HPDE6-E6E7 (cell line): Measurements from ENCODE around the gene SLC6A15.

Experiments
- DNase-seq: peaks from one replicate; pipeline ENCODE4 v3.0.0; 2011; ENCODE audit warnings: missing footprints; ENCODE audit errors: extremely low spot score

Gene SLC6A15

DNA sequence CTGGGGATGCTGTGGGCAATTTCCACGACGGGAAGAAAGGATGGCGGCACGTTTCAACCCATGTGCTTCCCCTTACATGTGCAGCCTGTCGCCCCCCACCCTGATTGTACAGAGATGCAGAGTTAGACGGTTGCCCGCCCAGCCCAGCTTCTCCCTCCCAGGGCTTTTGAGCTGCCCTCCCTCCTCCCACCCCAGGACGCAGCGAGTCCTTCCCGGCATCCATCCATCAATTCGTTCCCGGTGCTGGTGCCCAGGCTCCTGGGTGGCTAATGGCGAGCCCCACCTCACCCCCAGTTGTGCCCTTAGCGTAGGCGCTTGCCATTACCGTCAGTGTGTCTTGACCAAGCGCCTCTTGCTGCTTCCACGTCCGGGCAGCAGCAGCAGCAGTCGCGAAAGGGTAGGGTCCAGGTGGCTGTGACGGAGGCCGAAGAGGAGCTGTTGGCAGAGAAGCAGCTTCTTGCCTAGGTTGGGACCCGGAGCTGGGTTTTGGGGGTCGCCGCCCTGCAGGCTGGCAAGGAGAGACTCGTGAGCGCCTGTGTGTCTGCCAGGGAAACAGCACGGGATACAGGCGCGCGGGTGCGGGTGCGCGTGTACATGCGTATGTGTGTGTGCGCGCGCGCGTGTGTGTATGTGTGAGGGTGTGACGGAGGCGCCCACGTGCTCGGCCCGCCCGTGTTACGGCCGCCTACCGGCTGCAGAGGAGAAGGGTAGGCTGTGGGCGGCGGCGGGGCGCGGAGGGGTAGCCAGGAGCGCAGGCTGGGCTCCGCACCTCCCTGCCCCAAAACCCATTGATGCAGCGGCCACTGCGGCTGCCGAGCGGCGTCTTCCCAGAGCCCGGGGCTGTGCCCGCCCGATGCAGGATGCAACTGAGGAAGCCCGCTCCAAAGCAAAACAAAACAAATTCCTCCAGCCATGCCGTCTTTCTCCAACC lies at the start of gene SLC6A15:
SLC6A15 (minus strand) TSS at position 602 of the 931 bp plus-strand sequence. CDS start 20,679 bp downstream, outside the sequence.
- DNase-seq = peak; percentile 57

DNA sequence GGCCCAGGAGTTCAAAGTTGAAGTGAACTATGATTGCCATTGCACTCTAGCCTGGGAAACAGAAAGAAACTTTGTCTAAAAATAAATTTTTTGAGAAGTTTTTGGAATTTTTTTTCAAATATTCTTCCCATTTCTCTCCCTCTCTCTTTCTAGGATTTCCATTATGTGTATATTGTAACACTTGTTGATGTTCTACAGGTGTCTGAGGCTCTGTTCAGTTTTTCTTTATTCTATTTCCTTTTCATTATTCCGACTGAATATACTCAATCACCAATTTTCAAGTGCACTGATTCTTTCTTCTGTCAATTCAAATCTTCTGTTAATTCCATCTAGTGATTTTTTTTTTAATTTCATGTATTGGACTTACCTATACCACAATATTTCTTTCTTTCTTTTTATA lies 48.3 kb upstream of the SLC6A15 start:
- DNase-seq = no peak

DNA sequence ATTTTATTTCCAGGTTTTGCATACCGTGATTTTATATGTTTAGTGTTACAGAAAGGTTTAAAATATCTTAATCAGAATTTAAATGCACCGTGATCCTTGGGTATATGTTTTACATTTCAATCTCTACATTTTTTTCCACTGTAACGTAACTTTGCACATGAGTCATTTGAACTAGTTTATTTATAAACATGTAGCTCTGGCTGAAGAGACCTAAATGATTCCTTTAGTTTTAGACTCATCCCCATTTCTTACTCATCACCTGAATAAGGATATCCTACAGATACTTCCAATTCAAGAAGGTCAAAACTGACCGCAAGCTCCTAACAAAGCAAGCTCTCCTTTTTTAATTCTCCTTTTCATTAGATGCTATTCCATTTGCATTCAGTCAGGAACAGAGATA lies 42.7 kb upstream of the SLC6A15 start:
- no peak for DNase-seq

DNA sequence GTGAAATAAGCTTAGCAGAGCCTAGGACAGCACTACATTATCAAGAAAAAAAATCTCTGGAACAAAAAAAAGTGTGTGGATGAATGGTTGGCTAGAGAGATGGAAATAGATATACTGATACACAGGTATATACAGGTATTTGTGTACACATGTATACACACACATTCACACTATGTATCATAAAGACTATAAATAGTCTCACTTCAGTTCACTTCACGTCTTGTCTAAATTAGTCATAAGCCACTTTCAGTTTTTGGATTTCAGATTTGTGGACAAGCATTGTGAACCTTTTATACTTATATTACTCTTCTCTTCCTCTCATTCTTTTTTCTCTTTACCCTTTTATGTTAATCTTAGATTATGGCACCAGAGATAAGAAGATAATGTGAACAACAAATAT lies 41.8 kb upstream of the SLC6A15 start:
- DNase-seq = no peak

DNA sequence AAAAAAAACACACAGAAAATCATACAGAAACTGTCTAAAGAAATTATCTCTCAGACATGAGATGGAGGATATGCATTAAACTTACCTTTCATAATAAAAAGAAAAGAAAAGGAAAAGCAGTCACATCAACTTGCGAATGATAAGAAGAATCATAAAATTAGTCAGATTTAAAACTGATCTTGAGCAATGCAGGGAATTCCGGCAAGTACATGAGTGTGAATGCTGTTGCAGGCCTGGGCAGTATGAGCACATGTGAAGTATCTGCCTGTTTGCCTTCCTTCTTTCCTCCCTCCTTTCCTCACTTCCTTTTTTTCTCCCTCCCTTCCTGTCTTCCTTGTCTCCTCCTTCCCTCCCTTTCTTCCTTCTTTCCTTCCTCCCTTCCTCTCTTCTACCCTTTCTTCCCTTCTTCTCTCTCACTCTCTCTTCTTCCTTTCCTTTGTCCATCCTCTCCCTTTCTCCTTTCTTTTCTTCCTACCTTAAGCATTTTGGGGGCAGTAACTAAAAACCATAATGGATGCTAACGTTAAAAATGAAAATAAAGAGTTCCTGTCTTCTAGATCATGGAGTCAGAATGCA lies 38.5 kb upstream of the SLC6A15 start:
- no peak for DNase-seq

DNA sequence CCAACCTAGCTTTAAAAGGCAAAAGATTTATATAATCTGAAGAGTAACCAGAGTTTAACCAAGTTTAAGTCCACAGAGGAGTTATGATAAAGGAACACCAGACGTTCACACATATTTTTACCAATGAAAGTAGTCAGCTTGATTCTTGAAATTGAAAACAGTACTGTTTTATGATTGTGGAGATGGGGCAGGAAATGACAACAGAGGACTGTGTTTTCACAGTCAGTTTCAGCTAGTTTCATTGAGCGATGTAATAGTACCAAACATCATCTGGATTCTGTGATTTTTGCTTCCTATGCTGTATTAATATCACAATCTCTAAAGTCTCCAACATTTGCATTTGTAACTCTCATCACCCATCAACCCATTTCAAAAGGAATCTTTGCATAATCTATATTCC lies 34.2 kb upstream of the SLC6A15 start:
- no peak for DNase-seq

DNA sequence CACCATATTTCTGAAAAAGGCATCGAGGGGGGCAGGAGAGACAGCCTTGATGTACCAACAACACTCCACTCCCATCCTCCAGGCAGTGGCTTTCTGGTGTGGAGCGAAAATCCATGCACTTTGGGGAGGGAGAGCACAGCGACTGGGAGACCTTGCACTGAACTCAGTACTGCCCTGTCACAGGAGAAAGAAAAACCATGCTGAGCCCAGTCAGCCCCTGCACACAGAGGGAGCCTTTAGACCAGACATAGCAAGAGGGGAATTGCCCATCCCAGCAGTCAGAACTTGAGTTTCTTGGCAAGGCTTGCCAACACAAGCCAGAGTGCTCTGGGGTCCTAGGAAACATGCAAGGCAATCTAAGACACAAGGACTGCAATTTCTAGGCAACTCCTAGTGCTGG lies 24.8 kb upstream of the SLC6A15 start:
- no peak for DNase-seq

DNA sequence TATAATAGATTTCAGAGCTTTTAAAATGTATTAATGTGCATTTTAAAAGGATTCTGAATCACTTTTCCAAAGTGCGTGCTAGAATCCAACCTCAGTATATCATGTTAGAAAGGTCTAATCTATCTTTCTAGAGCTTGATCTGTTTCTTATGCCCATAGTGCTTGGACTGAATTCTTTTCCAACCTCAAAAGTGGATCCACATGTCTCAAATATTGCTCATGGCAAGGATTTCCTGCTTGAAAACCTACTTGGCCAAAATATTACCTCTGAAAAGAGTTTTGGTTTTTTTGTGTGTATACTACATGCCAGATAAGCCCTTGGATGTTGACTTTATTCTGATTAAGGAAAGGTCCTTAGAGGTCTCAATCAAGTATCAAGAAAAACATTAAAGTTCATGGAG lies 16.9 kb upstream of the SLC6A15 start:
- DNase-seq = no peak

DNA sequence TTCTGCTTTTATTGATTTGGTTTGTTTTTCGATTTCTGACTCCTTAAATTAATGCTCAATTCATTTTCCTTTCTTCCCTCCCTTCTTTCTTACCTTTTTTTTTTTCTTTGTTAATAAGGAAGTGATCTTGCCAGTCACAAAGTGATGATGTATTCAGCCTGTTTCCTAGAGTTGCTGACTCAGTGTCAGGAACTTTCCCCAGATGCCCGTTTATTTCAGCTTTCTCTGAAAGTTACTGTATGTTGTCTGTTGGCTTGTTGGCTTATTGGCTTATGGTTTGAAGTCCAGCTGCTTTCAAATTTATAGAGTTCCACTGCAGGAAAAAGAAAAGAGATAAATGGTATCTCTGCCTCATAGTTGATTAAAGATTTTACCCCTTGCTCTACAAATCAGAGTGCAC lies 12.4 kb upstream of the SLC6A15 start:
- DNase-seq = peak; percentile 41

DNA sequence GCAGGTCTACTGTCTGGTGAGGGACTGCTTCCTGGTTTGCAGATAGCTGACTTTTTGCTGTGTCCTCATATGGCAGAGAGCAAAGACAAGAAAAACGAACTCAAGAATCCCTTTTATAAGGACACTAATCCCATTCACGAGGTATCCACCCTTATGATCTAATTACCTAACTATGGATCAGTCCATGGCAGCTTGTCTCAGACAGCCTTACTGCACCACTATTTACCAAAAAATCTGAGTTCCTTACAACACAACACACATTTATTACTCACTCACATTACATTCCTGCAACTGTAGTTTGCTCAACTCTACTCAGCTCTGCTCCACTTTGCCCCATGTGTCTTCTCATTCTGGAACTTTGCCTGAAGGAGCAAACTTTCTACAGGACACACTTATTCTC lies 10.1 kb upstream of the SLC6A15 start:
- no peak for DNase-seq

DNA sequence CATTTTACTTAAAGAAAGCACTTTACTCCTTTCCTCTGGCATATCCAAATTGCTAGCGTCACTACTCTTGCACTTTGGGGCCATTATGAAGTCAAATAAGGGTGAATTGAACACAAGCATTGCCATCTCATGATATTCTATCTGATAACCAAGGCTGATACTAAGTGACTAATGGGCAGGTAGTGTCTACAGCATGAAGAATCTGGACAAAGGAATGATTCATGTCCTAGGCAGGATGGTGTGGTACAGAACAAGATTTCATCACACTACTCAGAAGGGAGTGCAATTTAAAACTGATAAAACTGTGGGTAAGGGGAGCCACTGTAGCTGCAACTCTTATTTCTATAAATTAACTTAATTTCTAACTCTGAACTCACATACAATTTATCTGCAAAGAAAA lies 7.7 kb upstream of the SLC6A15 start:
- peak; percentile 25 for DNase-seq

DNA sequence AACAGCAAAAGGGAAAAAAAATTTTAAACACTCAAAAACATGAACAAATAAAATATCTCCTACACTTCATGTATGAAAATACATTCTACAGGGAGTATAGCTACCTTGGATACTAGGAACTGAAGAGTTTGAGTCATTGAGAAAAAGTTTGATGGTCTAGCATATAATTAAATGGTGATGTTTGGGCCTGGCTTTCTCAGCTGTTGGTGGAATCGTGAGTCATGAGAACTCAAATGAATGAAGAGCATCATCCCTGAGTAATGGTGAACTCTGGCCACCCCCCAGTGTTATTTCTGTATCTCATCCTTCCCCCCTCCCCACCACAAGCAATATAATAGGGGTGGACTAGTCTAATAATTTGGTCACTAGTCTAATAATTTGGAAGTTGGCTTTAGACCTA lies 6.7 kb upstream of the SLC6A15 start:
- peak; percentile 4 for DNase-seq

DNA sequence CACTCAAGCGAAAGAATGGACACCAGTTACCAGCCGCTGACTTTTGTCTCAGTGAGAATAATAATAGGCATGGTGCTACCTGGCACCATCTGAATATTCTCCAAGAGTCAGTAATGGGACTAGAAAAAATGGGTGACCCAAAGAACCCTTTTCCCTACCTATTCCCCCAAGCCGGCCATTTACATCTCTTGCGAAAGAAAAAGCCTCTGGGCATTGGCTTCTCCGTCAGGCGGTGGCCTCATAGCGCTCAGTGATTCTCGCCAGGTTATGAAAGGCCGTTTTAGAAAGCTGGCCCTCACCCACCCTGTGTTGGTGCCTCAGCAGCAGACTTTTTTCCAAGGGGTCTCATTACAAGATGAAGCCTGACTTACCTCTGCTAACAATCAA lies 523 bp upstream of the SLC6A15 start:
- peak; percentile 32 for DNase-seq

DNA sequence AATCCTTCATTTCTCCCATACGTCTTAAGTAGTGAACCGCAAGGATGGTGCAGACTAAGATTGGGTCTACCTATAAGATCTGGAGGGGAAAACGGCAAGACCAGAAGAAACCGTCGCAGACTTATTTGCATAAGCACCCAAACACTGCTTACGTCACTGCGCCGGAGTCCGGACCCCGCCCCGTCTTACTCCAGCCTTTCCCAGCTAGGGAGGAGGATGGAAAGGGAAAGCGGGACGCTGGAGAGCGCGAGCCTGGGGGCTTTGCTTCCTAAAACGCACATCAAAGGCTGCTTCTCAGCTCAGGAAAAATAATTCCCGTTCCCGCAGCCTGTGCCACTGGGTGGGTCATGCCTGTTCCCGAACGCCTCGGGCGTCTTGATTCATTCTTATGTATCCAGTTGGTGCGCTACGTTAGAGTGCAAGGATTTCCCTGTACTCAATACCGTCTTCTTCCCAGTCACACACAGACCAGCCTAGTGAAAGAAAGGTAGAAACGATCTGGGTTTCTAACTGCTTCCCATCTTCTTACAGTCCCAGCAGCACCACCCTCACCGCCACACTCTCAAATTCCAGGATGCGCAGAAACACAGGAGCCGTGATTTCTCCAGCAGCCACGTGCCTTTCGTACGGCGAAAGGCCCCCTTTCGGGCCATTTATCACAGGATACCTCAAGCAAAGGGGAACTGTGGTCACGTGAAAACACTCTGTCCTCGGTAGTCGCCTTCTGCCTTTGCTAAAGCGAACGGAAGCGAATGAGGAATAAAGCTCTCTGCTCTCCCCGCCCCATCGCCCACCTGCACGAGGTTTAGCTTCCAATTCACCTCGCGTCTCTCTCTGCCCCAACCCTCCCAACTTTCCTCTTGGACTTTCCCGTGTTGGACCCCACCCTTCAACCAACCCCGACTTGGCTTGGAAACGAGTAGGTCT lies 1.1 kb downstream of the SLC6A15 start:
- DNase-seq = peak; percentile 66

DNA sequence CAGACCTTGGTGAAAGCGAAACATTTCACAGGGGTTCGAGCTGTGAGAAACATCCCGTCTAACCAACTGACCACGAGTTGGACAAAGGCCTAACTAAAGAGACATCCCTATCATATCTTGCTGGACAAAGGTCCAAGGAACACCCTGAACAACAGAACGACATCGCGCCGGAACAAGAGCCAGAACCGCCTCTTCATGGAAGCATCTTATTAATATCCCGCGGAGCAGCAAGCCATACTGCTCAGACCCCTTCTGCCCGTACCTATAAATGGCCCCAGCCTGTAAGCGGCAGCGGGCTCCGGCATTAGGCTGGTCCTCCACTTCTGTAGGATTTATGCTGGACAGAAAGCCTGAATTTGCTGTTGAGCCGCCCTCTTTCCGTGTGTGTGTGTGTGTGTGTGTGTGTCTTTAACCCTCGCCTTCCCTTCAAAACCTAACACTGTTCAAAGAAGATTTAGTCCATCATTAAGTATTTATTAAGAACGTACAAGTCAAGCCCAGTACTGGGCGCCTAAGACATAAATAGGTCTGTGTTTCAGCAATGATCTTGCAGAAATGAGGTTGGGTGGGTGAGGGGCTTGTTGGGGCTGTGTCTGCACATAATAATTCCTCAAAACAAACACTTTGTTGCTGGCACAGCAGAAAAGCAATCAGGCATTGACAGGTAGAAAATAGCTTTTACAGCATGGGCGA lies 1.9 kb downstream of the SLC6A15 start:
- DNase-seq = peak; percentile 8

DNA sequence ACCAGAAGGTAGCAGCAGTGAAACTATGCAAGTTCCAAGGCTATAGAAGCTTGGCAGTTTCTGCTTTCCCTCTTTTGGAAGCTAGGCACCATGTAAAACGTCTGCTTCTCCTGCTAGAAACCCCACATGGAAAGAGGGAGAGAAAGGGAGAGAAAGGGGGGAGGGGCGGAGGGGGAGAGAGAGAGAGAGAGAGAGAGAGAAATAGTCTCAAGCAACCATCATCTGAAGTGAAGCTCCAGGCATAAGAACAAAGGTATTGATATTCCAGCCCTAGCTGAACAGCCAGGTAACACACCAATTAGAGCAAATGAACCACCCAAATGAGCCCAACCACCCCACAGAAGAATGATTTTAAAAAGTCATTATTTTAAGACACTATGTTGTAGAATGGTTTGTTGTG lies 8.5 kb downstream of the SLC6A15 start:
- DNase-seq = no peak

DNA sequence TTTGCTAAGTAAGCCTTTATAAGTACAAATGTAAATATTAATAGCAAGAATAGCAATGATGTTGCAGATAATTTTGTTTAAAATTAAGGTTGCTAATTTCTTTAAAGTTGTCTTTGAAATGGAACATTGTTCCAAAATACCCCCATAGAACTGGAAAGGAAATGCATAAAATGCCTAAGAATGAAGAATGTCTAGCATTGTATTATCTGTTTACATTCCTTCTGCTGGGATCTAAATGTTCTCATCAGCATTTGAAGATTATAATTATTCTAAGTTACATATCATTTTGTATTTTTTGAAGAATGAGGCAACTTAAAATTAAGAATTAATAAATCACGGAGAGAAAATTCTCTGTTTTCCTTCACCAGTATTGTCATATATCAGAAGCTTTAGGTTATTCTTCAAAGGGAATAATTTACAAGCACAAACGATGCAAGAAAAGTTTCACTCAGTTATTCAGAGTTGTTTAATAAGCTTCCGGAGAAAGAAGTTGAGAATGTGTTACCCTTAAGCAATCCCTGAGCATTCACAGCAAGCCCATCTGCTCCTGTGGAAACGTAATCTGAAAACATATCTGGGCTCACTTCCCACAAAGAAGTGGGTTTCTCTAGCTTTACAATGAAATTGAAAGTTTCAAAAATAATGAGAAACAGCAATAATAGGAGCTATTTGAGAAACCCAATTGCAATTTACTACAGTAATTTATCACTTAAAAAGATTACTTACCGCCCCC lies 21.3 kb downstream of the SLC6A15 start:
- DNase-seq = no peak

DNA sequence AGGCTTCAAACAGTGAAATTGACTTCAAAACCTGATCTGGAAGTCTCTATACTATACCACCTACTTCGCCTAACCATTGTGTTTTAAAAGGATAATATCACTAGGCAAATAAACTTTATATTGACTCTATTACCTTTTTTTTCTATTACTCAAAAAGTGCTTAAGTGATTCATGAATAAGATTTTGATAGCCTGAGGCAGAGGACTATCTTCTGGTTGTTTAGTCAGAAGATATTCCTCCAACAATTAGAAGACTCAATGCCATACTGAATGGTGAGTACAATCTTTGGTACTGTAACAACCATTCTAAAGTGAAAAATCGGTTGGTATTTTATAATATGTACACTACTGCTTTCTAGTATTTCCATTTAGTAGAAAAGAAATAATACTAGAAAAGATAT lies 22.8 kb downstream of the SLC6A15 start:
- DNase-seq = no peak

DNA sequence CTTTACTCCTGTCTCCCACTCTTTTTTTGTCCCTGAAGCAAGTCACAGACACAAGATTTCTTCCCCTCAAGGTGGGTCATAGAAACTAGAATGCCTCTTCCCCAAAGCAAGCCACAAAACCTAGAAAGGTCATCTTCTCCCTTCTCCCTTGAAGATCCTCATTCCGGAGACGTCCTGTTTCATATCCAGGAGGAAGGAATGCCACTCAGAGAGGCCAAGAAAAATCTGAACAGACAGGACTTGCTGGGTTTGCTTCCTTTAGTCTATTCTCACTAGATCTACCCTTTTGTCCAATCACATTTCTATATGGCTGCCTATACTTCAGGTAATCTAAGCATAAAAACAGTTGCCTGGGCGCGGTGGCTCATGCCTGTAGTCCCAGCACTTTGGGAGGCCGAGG lies 23.7 kb downstream of the SLC6A15 start:
- DNase-seq = no peak

DNA sequence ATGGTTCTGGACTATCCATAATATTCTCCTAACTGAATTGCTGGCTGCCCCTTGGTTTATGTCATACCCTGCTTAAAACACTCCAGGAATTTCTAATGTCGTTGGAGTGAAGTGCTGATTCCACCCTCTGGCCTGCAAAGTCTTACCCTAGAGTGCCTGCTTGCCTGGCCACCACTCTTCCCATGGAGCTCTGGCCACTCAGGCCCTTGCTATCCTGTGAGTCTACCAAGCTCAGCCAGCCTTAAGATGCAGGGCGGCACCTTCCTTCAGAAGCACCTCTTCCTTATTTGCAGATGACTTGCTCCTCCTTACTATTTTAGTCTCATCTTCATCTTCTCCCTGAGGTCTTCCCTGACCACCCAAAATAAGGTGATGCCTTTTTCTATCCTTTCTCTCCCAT lies 35.3 kb downstream of the SLC6A15 start:
- no peak for DNase-seq

DNA sequence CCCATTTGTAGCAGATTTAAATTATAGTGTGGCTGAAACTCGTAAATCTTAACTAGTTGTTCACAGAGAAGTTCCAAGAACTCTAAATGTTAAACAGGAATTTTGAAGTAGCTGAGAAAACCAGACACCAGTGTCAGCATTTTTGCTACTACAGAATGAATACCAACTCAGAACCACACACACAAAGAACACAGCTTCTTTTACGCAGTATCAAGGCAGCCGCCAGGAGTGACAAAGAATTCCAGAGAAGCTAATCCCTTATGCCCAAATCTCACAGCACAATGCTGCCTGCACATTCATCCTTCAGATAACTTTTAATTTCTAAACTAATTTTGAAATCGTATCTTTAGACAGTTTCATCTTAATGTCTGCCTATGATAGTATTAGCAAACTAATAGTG lies 37.4 kb downstream of the SLC6A15 start:
- DNase-seq = no peak
